HG03520 (cell line): Measurements from ENCODE around the gene VAPA.

Source experiments
- ATAC-seq: cut with Tn5 transposase; IDR thresholded peaks from one replicate; pipeline ENCODE4 v1.9.1; 2021; ENCODE audit warnings: mild to moderate bottlenecking, moderate library complexity; ENCODE audit not compliant: unreplicated experiment

The VAPA gene

DNA sequence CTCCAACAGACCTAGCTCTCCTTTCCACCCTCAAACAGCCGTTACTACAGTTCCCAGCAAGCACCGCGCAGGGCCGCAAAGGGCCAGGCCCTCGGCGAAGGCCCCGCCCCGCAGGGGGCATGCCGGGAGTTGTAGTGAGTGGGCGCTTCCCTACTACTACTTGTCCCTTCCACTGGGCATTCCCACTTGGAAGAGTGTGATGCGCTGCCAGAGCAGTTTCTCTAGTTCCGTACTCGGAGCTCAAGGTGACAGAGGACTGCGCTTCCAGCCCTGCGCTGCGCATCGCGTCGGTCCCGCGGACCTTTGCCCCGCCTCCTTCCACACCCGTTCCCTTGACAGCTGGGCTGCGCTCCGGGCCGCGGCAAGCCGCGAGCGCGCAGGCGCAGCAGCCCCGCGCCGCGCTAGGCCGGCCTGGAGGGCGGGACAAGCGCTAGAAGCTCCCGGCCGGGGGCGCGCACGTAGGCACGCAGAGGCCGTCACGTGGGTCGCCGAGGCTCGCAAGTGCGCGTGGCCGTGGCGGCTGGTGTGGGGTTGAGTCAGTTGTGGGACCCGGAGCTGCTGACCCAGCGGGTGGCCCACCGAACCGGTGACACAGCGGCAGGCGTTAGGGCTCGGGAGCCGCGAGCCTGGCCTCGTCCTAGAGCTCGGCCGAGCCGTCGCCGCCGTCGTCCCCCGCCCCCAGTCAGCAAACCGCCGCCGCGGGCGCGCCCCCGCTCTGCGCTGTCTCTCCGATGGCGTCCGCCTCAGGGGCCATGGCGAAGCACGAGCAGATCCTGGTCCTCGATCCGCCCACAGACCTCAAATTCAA is at the start of gene VAPA:
TSS of gene VAPA (plus strand) at position 491 of the 808 bp plus-strand sequence. CDS start at position 732, 241 bp downstream.
- peak; percentile 81 for ATAC-seq

GRCh38 chr18:9865764-9866490 is 47.9 kb upstream of the VAPA start:
- no peak for ATAC-seq

DNA sequence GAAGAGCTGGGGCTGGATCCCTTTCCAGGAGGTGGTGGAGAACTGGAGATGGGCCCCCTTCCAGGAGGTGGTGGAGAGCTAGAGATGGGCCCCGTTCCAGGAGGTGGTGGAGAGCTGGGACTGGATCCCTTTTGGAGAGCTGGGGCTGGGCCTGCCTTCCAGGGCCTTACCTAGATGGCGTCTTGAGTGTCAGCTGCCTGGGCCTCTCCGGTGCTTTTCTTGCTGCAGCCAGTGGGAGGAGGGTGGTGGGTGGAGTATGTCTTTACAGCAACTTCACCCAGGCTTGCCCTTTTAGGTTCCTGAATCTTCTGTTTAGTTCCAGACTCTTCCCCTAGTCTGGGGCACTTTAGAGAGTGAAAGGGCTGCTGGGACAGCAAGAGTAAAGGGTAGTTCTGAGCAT is 47.2 kb upstream of the VAPA start:
- ATAC-seq = no peak

GRCh38 chr18:9867071-9867594 is 46.7 kb upstream of the VAPA start:
- no peak for ATAC-seq

GRCh38 chr18:9868857-9869714 is 44.7 kb upstream of the VAPA start:
- no peak for ATAC-seq

DNA sequence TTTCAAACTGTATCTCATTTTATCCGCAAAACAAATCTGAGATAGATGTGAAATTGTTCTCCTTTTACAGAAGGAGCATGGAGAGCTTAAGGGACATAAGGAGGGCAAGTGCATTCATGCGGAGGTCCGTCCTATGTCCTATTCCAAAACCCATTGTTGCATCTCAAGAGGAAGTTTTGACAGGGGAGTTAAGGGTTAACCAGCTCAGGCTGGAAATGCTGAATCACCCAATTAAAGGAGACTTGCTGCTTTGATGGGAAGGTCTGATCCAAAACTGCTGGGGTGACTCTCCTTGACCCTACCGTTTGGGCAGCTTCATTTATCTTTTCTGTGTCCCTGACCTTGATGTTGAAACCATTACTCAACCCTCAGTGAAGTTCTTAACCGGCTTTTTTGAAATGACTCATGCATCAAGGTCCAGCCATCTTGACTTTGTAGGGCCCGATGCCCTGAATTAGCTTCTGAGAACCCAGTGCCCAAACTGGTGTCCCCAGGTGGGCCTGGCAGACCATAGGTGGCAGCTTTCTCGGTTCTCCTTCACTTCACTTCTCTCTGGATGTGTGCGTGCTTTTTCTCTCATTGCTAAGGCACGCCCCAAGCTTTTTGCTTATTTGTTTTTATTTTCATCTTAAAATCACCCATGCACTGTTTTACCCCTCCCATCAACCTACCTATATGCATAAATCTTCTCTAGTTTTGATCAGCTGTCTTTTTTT is 43.9 kb upstream of the VAPA start:
- ATAC-seq = peak; percentile 76

DNA sequence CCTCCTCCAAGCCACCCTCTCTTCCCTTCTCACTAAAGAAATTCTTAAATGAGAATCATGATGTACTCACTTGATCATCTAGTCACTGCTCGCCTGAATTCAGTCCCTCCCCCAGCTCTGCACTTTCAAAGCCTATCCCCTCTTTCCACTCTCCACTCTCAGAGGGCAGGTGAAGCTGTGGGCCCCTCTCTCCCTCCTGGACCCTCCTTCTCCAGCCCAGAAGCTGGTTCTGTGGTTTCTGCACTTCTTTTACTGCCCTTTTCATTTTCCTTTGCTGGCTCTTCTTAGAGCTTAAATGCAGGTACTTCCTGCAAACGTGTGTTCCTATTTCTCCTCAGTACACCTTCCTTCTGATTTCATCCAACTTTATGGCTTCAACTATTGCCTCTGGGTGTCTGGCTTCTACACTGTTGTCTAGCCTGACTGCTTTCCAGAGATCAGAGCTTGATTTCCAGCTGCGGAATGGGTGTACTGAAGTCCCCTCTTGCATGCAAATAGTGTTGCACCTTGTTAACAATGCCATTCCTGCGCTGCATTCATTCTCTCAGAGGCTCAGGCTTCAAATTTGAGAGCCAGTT is 43.3 kb upstream of the VAPA start:
- ATAC-seq = peak; percentile 18

DNA sequence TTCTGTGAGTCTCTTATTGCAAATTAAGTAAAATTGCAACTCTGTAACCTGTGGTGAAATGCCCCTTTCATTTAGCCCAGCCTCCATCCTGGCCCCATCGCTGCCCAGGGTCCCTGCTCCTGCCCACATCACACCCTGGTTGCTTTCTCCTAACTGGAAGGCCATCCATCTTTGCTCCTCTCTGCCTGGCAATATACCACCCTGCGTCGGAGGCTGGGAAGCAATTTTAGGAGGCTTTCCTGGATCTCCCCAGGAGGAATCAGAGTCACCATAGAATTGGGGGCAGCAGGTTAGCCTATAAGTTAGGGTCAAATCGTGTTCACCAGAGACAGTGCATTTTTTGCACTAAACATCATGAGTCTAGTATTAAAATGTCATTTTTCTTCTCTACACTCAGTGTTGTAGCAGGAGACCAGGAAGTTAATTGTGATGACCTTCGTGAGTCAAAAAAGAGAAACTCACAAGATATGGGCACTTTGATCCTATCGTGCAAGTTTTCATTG is 42.5 kb upstream of the VAPA start:
- no peak for ATAC-seq

DNA sequence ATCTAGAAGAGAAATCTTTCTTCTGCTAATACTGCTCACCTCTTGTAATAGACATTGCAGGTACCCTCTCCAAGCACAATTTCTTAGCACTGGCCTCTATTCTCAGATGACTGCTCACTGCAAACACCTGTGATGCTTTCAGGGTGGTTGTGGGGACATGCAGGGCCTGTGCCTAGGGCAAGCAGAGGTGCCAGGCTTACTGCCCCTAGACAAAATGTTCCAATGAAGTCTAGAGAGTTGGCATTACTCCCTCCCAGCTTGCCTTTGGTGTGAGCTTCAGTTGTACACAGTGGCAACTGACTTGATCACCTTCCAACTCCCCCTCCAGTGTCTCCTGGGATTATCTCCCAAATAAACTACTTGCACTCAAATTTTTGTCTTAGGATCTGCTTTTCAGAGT is 41.0 kb upstream of the VAPA start:
- no peak for ATAC-seq

GRCh38 chr18:9874728-9875127 is 39.1 kb upstream of the VAPA start:
- no peak for ATAC-seq

DNA sequence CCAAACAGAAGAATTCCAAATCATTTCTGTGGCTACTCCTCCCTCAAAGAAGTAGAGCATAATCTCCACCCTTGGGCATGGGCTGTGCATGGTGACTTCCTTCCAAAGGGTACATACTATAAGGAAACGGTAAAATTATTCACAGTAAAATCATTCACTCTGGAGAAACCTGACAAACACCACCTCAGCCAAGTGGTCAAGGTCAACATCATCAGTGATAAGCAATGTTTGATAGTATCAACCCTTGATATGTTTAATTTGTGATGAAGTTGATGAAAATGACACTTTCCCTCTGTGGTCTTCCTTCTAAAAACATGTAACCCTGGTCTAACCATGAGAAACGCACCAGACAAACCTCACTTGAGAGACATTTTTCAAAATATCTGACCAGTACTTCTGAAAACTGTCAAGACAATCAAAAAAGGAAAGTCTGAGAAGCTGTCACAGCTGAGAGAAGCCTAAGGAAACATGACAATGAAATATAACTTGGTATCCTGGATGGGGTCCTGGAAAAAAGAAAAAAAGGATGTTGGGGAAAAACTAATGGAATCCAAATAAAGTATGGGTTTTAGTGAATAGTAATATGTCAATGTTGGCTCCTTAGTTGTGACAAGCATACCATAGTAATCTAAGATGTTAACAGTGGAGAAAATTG is 37.5 kb upstream of the VAPA start:
- no peak for ATAC-seq

DNA sequence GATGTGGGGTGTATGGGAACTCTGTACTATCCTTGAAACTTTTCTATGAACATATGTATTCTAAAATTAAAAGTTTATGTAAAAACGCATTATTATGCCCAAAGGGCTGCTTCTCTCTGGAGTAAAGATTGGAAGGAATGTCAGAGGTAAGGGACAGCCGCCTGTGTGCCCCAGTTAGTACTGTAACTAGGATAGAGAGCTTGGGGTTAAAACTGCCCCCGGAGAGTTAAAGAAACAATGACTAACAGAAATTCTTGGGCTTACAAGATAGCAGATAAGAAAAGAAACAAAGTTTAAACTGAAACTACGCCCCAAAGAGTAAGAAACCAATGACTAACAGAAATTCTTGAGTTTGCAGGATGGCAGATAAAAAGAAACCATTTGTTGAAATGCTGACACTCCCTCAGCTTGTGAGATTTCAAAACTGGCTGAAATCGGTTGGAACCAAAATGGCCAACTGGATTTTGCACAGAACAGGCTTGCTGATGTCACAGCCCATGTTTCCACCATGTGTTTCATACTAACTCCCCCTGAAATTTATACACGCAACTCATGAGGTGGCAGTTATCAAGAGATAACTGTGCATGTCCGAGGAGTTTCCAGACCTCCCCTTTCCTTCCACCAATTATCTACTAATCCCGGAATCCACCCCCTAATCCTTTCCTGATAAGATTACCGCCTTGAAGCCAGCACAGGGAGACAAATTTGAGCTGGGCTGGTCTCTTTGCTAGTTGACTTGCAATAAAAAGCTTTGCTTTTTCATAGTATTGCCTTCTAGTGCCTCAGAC is 36.8 kb upstream of the VAPA start:
- no peak for ATAC-seq

DNA sequence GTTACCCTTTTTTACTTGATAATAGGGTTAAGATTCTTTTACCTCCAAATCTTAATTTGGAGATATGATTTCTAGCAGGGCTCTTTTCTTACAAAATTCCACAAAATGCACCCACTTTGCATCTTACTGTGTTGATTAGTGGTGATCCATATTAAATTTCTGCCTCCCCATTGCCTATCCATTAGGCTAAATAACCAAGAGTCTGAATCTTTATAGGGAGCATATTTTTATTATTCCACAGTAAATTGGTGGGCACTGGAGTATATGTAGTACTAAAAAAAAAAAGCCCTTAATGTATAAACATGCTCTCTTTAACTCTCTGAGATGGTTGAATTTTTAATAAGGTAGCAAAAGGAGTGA is 36.2 kb upstream of the VAPA start:
- no peak for ATAC-seq

- no peak for ATAC-seq
Observed at GRCh38 chr18:9878095-9878494, 35.7 kb upstream of the VAPA start.

GRCh38 chr18:9878783-9879242 is 35.0 kb upstream of the VAPA start:
- no peak for ATAC-seq

DNA sequence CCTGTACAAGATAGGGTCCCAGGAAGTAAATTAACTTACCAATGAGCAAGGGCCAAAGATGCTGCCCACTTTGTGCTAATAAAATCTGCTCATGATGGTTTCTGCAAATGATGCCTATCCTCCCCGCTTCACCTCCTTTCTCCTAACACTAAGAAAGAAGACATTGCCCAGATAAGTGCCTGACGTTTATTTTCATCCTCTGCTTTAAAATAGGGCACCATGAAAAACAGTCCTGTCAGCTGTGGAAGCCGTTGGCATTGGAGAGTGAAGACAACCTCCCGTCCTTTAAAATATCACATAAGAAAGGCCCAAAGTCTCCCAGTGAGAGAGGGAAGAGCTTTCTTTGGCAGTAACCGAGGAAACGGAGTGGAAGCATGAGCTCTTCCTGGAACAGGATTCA is 29.7 kb upstream of the VAPA start:
- ATAC-seq = no peak

- no peak for ATAC-seq
Observed at GRCh38 chr18:9884532-9885140, 29.2 kb upstream of the VAPA start.
